GM19328 (cell line): ENCODE results near the gene GOLGA7B.
A peak's percentile ranks its signal among the peaks of the same experiment; 100 is the strongest.

Source experiments
- ATAC-seq: cut with Tn5 transposase; IDR thresholded peaks from one replicate; pipeline ENCODE4 v1.9.1; 2021; ENCODE audit warnings: mild to moderate bottlenecking, moderate library complexity; ENCODE audit not compliant: unreplicated experiment

GOLGA7B gene

DNA sequence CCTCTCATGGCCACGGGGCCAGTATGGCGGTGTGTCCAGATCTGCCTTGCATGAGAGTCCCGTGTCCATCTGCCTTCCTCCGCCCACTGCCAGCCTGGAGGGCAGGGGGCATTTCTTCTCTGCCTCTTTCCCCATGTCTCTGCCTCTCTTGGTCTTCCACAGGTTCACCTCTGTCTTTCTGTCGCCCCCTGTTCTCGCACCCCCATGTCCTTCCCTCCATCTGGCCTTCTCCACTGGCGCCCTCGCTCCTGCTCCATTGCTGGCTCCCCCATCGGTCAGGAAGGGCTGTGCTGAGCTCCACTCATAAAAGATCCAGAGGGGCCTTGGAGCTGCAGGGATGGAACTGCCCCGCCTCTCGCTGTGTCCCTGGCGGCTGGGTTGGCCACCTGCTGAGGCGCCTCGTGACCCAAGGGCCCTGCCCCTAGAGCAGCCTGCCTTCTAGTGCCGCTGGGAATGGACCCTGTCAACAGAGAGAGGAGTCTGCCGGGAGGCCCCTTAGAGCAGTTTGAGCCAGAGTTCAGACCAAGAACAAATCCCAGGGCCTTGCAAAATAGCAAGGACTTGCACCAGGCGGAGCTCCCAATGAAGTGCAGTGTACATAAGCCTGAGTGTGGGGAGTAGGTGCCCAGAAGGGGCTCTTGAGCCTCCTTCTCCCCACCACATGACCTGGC is 42.0 kb downstream of the GOLGA7B start:
- no peak for ATAC-seq

DNA sequence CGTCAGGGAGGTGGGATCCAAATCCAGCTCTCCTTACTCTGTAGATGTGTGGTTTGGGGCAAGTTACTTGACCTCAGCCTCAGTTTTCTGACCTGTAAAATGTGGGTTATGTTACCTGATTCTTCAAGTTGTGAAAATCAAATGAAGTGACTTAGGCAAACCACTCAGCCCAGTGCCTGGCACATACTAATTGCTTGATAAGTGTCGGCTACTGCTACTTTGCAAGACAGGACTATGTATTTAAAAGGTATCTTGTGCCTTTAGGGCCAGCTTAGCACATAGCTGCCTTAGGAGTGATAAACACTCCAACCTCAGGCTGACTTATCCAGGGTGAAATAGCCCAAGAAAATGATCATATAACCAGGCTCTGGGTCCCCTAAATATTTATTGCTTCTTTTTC is 42.9 kb downstream of the GOLGA7B start:
- ATAC-seq = no peak

DNA sequence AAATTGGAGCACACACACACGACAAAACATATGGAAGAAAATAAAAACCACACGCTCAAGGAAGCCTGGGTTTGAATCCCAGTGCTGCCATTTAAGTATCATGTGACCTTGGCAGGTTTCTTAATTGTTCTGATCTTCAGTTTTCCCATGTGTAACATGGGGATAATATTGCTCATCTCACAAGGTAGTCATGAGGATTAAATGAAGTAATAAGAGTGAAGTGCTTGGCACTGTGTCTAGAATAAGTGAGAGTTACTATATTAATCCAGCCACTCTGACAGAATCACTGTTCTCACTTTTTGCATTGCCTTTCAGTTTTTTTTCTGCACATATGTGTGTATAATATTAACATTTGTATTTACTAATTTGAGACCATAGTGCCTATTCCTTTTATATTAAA is 43.3 kb downstream of the GOLGA7B start:
- no peak for ATAC-seq

DNA sequence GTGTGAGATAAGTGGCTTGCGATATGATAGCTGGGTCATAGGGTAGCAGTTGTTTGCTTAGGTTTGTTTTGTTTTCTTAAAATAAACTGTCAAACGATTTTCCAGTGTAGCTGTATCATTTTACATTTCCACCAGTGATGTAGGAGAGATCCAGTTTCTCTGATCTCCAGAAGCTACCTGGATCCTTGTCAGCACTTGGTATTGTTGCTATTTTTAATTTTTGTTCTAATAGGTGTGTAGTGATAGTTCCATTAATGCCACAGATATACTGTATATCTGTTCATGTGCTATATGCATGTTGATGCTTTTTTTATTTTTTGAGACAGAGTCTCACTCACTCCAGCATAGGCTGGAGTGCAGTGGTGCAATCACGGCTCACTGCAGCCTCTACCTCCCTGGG is 44.4 kb downstream of the GOLGA7B start:
- no peak for ATAC-seq

DNA sequence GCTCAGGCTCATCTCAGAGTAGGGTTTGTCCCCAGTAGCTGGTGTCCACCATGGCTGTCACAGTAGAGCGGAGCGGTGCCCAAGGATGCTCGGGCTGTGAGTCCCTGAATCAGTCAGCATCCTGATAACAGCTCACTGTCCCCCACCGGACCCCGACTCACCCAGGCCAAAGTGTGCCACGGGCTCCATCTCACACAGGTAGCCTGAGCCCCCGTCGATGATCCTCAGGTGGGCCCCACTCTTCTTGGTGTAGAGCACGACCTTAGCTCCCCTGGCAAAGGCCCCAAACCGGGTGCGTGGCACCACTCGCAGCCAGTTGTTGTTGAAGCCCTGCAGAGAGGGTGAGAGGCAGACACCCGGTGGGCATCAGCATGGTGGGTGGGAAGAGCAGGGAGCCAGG is 45.4 kb downstream of the GOLGA7B start:
- ATAC-seq = no peak

DNA sequence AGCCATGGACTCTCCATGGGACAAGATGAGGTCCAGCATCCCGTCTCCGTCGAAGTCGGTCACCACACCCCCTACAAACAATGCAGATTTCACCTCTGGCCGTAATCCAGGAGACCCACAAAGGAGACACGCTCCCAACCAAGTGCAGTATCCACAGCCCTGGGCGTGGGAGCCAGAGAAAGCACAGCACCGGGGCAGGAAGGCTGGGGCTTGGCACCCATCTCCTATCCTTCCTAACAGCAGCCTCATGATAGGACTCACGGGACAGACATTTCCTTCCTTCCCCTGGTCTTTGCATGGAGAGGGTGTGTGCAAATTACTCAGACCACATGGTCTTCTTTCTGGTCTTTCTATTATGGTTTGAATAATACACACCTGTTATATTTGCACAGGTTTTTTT is 46.3 kb downstream of the GOLGA7B start:
- ATAC-seq = no peak

DNA sequence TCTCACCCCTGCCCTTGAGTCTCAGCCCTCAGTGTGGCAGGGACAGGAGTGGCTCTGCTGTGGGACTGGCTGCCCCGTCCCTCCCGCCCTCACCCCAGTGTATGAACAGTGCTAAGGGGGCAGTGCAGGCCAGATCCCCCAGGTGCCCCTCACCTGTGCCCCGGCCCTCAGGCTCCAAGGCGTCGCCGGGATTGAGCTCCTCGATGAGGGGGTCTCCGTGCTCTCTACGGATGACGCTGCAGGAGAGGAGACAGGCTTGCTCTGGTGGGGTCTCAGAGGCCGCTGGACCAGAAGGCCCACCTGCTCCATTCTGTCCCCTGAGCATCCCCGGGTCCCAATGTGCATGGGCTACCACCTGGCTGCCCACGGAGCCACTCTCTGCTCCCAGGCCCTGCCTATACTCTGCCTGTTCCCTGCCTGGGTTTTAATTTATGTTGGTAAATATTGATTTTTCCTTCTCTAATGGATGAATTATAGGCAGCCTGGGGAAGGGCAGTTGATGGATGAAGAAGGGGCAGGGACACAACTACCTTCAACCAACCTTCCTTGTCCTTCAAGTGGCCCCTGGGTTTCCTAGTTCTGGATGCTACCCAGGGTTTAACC is 47.2 kb downstream of the GOLGA7B start:
- ATAC-seq = no peak

DNA sequence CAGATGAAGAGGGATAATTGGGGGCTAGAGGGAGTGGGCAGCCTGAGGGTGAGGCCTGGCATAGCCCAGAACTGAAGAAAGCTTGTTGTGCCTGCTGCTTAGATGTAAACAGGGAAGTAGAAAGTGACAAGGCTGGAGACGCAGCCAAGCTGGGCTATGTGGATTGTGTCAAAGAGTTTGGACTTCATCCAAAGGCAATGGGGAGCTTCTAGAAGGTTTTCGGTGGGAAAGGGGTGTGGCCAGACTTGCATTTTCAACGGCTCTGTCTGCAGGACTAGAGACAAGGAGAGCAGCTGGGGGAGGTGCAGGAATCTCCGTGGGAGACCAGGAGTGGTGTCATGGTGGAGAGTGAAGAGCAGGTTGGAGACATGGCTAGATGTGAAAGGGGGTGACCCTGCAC is 48.8 kb downstream of the GOLGA7B start:
- no peak for ATAC-seq

DNA sequence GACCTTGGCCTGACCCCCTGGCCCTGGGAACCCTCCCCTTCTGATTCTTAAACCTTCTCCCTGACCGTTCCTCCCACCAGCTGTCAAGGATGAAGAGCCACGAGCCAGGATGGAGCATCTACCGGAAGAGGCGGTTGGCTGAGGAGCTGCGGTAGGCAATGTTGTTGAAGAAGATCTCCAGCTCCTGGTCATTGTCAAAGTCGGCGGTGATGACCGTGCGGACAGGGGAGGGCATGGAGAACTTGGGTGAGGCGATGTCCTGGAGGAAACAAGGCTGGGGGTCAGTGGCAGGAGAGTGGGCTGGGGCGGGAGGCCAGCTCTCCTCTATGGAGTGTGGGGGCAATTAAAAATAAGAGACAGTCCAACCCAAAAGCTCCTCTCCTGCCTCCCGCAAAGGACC is 51.7 kb downstream of the GOLGA7B start:
- ATAC-seq = no peak

DNA sequence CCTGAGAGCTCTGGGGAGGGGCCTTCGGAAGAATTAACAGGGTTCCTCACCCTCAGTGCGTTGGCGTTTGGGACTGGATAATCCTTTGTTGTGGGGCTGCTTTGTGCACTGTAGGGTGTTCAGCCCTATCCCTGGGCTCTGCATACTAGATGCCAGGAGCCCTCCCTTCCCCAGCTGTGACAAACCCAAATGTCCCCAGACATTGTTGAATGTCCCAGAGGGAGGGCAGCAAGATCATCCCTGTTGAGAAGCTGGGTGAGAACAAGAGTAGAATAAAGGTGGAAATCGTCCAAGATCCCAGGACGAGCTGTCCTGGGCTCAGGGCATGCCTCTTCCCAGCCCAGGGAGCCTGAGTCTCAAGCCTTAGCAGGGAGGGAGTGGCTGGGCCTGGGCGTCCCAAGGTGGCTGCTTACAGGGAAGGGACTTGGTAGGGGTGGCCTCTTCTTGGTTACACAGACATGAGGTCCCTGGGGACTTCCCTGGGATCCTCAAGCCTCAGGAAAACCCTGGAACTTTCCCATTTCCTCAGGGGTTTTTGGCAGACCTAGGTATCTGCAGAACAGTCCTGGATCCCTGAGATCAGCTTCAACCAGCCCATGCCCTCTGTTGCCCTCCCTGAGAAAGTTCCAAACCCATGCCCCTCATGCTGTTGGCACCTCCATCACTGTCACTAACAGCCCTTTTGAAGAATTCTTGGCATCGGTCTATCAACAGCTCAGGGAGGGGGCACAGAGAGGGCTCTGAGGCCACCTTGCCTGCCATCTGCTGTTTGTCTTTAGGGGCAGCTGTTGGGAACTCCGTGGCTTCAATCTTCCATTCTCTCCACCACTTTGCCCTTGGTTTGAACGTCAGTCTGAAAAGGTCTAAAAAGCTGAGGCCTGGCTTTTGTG is 53.7 kb downstream of the GOLGA7B start:
- no peak for ATAC-seq

DNA sequence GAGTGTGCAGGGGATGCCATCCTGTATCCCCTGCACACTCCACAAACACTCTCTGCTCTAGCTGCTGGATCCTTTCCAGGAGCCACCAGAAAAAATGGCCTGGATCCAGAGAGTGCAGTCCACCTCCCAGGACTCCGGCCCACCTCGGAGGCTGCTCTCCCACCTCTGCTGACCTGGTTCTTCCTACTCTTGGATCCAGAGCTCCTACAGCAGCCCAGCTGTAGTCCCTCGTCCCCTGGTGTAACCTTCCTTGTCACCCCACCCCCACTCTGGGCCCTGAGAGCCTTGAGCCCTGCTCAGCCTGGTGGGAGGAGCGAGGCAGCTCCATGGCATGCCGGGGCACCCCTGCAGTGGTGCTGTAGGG is 54.4 kb downstream of the GOLGA7B start:
- ATAC-seq = no peak

DNA sequence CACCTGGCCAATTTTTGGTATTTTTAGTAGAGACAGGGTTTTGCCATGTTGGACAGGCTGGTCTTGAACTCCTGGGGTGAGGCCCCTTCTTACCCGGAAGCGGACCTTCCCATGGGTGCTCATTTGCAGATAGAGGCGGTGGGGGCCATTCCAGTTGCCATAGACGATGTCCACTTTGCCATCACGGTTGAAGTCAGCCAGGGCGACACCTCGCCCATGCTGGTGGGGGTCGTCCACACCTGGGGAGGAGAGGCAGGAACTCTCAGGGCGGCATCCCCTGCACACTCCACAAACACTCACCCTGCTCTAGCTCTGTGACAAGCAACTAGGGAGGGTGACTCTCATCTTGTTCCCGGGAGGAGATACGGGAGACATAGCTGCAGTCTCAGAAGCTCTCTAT is 54.9 kb downstream of the GOLGA7B start:
- no peak for ATAC-seq

DNA sequence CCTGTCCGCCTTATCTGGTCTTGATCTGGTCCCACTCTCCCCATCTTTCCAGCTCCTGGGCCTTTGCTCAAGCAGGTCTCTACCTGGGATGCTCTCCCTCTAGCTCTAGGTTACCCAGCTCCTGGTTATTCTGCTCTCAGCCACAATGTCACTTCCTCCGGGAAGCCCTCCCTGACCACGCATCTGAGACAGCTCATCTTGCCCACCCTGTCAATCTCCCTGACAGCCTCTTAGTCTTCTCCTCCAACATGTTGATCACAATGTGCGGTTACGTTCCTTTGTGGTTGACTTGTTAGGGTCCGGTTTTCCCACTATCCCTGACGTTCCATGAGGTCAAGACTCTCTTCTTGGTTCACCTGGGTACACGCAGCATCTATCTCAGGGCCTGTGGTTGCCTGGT is 55.6 kb downstream of the GOLGA7B start:
- no peak for ATAC-seq

DNA sequence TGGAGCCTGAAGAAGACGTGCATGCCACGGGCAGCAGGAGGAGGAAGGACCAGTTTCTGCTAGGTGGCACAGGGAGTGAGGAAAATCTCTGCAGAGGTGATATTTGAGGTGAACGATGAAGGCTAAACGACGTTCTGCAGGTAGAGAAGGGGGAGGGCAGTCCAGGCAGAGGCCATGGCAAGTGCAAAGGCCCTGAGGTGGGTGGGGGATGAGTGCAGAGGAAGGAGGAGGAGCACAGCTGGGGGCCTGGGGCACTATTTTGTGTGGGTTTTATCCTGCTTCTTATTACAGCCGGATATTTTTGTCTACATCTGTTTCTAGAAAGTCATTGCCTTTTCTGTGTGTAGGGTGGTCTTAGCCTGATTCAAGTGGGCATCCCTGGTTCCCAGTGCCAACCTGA is 57.6 kb downstream of the GOLGA7B start:
- ATAC-seq = no peak

DNA sequence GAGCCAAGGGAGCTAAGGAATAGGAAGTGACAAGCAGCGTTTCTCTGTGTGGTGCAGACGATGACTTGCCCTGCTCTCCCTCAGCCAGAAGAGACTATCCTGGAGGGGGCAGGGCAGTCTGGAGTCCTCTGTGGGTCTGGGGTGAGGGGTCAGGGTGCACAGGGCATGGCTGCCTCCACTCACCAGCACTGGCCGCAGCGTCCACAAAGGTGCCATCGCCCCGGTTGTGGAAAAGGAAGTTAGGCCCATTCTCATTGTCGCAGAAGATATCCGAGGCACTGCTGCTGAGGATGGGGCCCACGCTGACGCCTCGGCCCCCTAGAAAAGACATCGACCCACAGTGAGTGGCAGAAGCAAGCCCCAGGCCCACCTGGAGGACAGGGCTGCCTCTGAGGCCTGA is 58.2 kb downstream of the GOLGA7B start:
- no peak for ATAC-seq

DNA sequence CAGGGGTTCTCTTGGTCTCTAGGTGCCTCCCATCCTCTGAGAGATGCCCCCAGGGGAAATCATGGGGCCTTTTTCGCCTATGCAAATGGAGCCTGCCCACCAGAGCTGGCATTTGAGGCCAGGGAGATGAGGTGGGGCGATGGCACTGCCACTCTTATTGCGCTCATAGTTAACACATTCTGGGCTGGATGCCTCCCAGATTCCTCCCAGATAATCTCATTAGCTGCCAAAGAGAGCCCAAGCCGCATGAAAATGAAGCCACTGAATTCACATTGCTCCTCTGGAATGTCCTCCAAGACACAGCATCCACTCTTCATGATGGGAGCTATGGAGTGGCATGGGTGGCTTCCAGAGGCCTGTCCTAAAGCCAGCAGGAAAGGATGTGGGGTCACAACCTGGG is 61.0 kb downstream of the GOLGA7B start:
- ATAC-seq = no peak

DNA sequence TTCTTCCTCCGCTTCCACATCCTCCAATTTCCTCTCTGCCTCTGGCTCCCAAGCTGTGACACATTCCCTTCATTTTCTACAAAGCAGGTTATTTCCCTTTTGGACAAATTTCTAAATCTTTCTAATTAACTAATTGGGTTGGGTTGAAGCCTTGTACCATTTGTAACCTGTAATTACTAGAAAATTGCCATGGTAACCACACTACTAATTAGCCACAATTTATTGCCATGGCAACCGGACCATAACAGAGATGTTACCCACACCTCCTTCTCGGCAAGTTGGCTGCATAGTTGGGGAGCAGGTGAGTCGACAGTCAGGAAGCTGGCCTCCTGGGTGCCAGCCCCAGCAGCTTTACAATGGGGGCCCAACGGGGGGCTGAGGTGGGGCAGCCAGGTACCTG is 61.6 kb downstream of the GOLGA7B start:
- no peak for ATAC-seq

DNA sequence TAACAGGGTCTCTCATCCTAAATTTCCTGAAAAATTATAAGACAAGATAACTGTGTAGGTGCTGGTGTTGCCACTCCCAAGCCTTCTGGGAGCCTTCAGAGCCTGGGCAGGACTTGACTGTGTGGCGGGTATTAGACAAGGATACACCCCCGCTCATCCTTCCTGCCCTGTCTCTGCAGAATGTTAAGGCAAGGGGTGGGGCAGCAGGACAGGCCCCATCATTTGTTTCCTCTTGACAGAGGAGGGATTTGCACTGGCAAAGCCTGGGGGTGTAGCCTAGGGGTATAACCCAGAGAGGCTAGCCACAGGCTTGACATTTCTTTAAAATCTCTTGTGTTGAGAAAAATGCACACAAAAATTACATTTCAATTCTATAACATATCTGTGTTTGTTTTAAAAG is 63.5 kb downstream of the GOLGA7B start:
- ATAC-seq = no peak

DNA sequence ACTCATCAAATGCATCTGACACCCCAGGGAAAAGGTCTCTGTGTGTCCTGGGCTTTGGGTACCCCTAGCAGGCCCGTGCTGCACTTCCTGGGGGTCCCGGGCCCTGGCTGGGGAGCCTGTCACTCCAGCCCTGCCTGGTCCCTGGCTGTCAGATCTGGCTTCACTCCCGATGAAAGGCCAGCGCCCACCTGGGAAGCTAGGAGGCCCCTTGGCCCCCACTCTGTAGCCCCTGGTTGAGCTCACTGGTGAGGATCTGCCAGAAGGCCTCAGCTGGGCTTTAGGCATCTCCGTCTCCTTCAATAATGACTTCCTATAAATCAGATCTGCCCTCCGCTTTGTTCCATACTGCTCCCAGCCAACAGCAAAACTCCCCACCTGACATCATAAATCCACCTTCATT is 64.0 kb downstream of the GOLGA7B start:
- no peak for ATAC-seq

DNA sequence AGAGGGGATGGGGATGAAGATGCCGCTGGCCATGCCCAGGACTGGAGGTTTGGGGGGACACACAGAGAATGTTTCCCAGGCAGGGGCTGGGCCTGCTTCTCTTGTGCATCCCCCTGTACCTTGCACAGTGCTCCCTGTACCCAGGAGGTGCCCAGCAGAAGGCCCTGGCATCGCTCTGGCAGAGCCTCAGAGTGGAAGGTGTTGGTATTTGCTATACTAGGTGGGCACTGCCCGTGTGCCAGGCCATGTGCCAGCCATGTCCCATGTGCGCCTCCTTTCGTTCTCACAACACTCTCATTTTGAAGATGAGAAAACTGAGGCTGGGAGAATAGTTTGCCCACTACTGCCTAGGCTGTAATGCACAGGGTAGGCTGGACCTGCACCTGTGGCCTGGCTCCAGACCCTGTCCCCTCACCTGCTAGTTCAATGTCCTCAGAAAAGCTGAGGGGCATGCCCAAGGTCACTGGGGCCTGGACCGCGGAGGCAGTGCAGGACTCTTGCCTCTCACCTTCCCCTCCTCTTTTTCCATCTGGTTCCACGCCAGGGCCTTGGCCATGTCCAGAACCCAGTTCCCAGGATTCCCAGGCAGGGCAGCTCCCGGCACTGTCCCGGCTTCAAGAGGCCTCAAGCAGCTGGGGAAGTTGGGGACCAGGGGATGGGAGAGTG is 64.7 kb downstream of the GOLGA7B start:
- no peak for ATAC-seq

DNA sequence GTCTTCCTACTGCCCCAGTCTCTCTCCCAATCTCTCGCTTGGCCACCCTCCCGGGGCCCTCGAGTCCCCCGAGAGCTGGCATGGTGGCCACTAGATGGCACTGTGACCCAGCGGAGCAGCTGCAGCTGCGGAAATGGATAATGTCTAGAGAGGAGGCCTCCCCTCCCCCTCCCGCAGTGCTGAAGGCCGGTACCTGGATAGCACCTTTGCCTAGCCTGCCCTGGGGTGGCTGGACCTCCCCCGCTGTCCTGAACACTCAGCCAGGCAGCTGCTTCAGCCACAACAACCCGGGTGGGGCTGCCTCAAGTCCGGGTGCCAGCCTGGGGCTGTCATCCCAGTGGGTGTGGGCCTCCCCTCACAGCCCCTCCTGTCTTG is 65.2 kb downstream of the GOLGA7B start:
- ATAC-seq = peak; percentile 77
